Esophagus muscularis mucosa (tissue), 4 donors: ENCODE data around the gene CARD14. TPM values are rescaled to one million over a fixed set of nuclear protein-coding genes. Genes with fewer than 3 reads are reported as not detected.

Experiments used
- DNase-seq: peaks from one replicate; pipeline ENCODE4 v3.0.0-alpha.2; 2017; ENCODE audit errors: extremely low spot score
- H3K27ac ChIP-seq, 4 donors: fragments of 200-600 bp; sonication (generic); replicated peaks in 1 of 4; 1 replicate in 3 of 4; 2 replicates in 1 of 4; pipeline ENCODE4 v1.5.1; 2016 to 2019; ENCODE audit warnings: mild to moderate bottlenecking in 1 of 4
- H3K27me3 ChIP-seq, 4 donors: fragments of 200-600 bp; sonication (generic); one replicate each; pipeline versions ENCODE4 v1.5.1 to v1.6.0; 2016 to 2019
- H3K36me3 ChIP-seq, 4 donors: fragments of 200-600 bp; sonication (generic); one replicate each; pipeline ENCODE4 v1.5.1; 2016 to 2019
- H3K4me1 ChIP-seq, 4 donors: fragments of 200-600 bp; sonication (generic); one replicate each; pipeline ENCODE4 v1.5.1; 2016 to 2019
- H3K4me3 ChIP-seq, 4 donors: fragments of 200-600 bp; sonication (generic); 1 replicate in 2 of 4; 2 replicates in 2 of 4; pipeline ENCODE4 v1.5.1; 2016 to 2019; ENCODE audit warnings: mild to moderate bottlenecking in 4 of 4, moderate library complexity in 1 of 4
- H3K9me3 ChIP-seq, 4 donors: fragments of 200-600 bp; sonication (generic); 1 replicate in 3 of 4; 2 replicates in 1 of 4; pipeline ENCODE4 v1.5.1; 2016 to 2019
- CTCF ChIP-seq, 3 experiments: fragments of 200-600 bp in 2 of 3; fragments of 450-650 bp in 1 of 3; sonication (generic) in 2 of 3; IDR thresholded peaks; one replicate each; pipeline ENCODE4 v1.5.1; 2017 to 2019; ENCODE audit warnings: antibody characterized with exemption in 3 of 3, mild to moderate bottlenecking in 2 of 3, moderate library complexity in 1 of 3
- EP300 ChIP-seq: sonication (generic); formaldehyde crosslinking; IDR thresholded peaks from one replicate; pipeline ENCODE4 v1.6.1; 2017; ENCODE audit warnings: antibody characterized with exemption
- POLR2A ChIP-seq: fragments of 450-650 bp; IDR thresholded peaks from one replicate; pipeline ENCODE4 v1.6.1; 2017; ENCODE audit warnings: antibody characterized with exemption, moderate library complexity, mild to moderate bottlenecking, low read depth
- POLR2AphosphoS5 ChIP-seq, 2 donors: sonication (generic); formaldehyde crosslinking; IDR thresholded peaks; one replicate each; pipeline ENCODE4 v1.6.1; 2017; ENCODE audit warnings: antibody characterized with exemption in 2 of 2
- WGBS: methylation state at CpG from one replicate; pipeline ENCODE4 v1.1.5; 2018; 5-methylcytosine and 5-hydroxymethylcytosine counted together
- intact Hi-C: fragments of 100-400 bp; cut with DNase I; formaldehyde crosslinking; loops from one replicate; pipeline ENCODE4 v1.15.1; 2023
- total RNA-seq, 4 donors: library from RNA; depleted of rRNA; stranded (reverse); fragments of >200 nt; gene quantifications; one replicate each; pipeline versions ENCODE4 v1.1.0 to v1.2.1, GENCODE V29; 2016

The CARD14 gene
- total RNA-seq, 4 donors from 2014 or later = 0.23 to 0.33 (median 0.32) TPM; not detected in 1

- intact Hi-C loops = no loop called here
Observed at GRCh38 chr17:80223142-80223815, 53.4 kb downstream of the CARD14 start.

GRCh38 chr17:80223838-80224497 lies 54.1 kb downstream of the CARD14 start:
- no peaks in the 10 kb centered on the region for H3K27me3 ChIP-seq
- H3K9me3 ChIP-seq = no peaks in the 10 kb centered on the region
- no peak for TF ChIP-seq CTCF (IDR thresholded peaks at IDR 0.05)
- no peak for TF ChIP-seq EP300
- TF ChIP-seq POLR2A = no peak
- TF ChIP-seq POLR2AphosphoS5 (IDR thresholded peaks at IDR 0.05) = no peak
- intact Hi-C loops = no loop called here
- H3K4me1 ChIP-seq = peaks cover 15 to 39% (median 38%) of the 10 kb centered on the region in 4 donors
- H3K36me3 ChIP-seq = peaks cover 5 to 51% (median 22%) of the 10 kb centered on the region in 4 donors
- DNase-seq = no peak
- no peak overlapping the region for H3K27ac ChIP-seq
- no peak overlapping the region for H3K4me3 ChIP-seq
- WGBS = 80% methylated on average over 11 of the region's 11 CpGs

More at GRCh38 chr17:80223142-80223815, 53.4 kb downstream of the CARD14 start:
- no peak for DNase-seq
- no peaks in the 10 kb centered on the region for H3K27me3 ChIP-seq
- H3K4me1 ChIP-seq = peaks cover 15 to 46% (median 44%) of the 10 kb centered on the region in 4 donors
- TF ChIP-seq POLR2A (no peak), CTCF (IDR thresholded peaks at IDR 0.05) (no peak), POLR2AphosphoS5 (IDR thresholded peaks at IDR 0.05) (no peak), EP300 (no peak)
- H3K9me3 ChIP-seq = no peaks in the 10 kb centered on the region
- H3K4me3 ChIP-seq = no peak overlapping the region
- H3K36me3 ChIP-seq = peaks cover 4 to 44% (median 18%) of the 10 kb centered on the region in 4 donors
- 89% methylated on average over 18 of the region's 18 CpGs for WGBS
- no peak overlapping the region for H3K27ac ChIP-seq

GRCh38 chr17:80224683-80225082 lies 54.9 kb downstream of the CARD14 start:
- 96% methylated on average over 6 of the region's 6 CpGs for WGBS

GRCh38 chr17:80225230-80225629 lies 55.4 kb downstream of the CARD14 start:
- WGBS = 85% methylated on average over 6 of the region's 6 CpGs
- H3K9me3 ChIP-seq = no peaks in the 10 kb centered on the region
- intact Hi-C loops = no loop called here
- TF ChIP-seq CTCF (IDR thresholded peaks at IDR 0.05) (no peak), POLR2A (no peak)
- H3K4me1 ChIP-seq = peaks cover 8 to 29% (median 29%) of the 10 kb centered on the region in 4 donors
- no peak overlapping the region for H3K4me3 ChIP-seq
- H3K27me3 ChIP-seq = no peaks in the 10 kb centered on the region
- H3K36me3 ChIP-seq = peaks cover 8 to 63% (median 26%) of the 10 kb centered on the region in 4 donors
- DNase-seq = no peak
- no peak overlapping the region for H3K27ac ChIP-seq

More at GRCh38 chr17:80224683-80225082, 54.9 kb downstream of the CARD14 start:
- intact Hi-C loops = no loop called here
- TF ChIP-seq POLR2A (no peak), POLR2AphosphoS5 (IDR thresholded peaks at IDR 0.05) (no peak), EP300 (no peak), CTCF (IDR thresholded peaks at IDR 0.05) (no peak)
- Histone ChIP-seq H3K9me3 (no peaks in the 10 kb centered on the region), H3K27ac (no peak overlapping the region), H3K4me1 (peaks cover 8 to 32% (median 31%) of the 10 kb centered on the region in 4 donors), H3K36me3 (peaks cover 5 to 58% (median 24%) of the 10 kb centered on the region in 4 donors), H3K4me3 (no peak overlapping the region), H3K27me3 (no peaks in the 10 kb centered on the region)
- DNase-seq = no peak
